T-helper 1 cell (primary cell): ENCODE data around the gene BMPR2.

Experiments
- DNase-seq, 5 donors: peaks; one replicate each; pipeline ENCODE4 v3.0.0-alpha.2; 2012 to 2020

Gene BMPR2

GRCh38 chr2:202605174-202605573, 229.0 kb downstream of the BMPR2 start:
- no peak for DNase-seq

DNA sequence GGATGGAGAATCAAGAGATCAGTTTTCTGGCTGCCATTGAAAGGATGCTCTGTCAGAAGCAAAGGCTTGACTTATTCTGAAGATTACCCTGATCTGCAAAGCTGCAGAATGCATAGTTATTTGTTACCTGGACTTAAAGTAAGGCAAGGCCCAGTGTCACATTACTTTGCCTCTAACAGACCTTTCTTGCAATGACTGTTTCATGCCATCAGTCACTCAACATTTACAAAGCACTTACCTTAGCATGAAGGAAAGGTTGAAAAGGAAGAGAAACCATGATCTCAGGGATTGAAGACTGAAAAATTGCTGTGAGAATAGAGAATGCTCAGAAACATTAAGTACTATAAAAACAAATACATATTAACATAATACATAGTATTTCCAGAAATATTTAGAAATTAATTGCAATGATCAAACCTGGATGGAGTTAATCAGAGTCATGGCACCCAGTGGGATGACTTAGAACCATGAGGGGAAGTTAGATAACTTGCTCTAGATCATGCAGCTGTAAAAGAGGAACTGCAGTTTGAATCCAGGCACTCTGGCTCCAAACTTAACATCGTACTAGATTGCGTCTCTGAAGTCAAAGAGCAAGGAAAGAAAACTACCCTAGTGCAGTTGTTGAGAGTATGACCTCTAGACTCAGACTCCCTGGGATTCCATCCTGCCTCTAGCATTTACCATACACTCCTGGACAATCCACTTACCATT, 232.2 kb downstream of the BMPR2 start:
- DNase-seq: no peak

GRCh38 chr2:202609381-202610145, 233.4 kb downstream of the BMPR2 start:
- DNase-seq: peak in 1 of 5 donors; percentile 11

- no peak for DNase-seq
These were observed 234.3 kb downstream of the BMPR2 start for GRCh38 chr2:202610380-202610779.

GRCh38 chr2:202612145-202612544, 236.0 kb downstream of the BMPR2 start:
- no peak for DNase-seq

- no peak for DNase-seq
These were observed 237.4 kb downstream of the BMPR2 start for GRCh38 chr2:202613479-202613878.
